GM23248 (cell line): Measurements from ENCODE around the gene FAM227B.

Experiments
- EZH2 ChIP-seq: fragments of 200-600 bp; sonication (generic); IDR thresholded peaks from 2 replicates; pipeline ENCODE4 v1.6.1; 2018; ENCODE audit warnings: antibody characterized with exemption, mild to moderate bottlenecking; ENCODE audit not compliant: insufficient read depth, poor library complexity, severe bottlenecking
- EZH2phosphoT487 ChIP-seq: fragments of 200-600 bp; sonication (generic); IDR thresholded peaks from 2 replicates; pipeline ENCODE4 v1.6.1; 2018; ENCODE audit warnings: antibody characterized with exemption, moderate library complexity, mild to moderate bottlenecking, low read depth; ENCODE audit not compliant: insufficient read depth

- TF ChIP-seq EZH2 (no peak), EZH2phosphoT487 (no peak)
Measured at GRCh38 chr15:49301562-49301961, 319.1 kb downstream of the FAM227B start.
